NCI-H1092 (cell line): Measurements from ENCODE around the gene DNER.
"Not testable (repeated sequence)": the region's sequence is repeated elsewhere in the genome, so short reads cannot be mapped to it uniquely, and the experiment has no call there.

ENCODE experiments used
- DNase-seq: peaks from one replicate; lab custom pipeline; 2025; lab: John Stamatoyannopoulos, UW

Gene DNER

GRCh38 chr2:229563388-229563787 lies 151.0 kb downstream of the DNER start:
- DNase-seq = no peak

- no peak for DNase-seq
These were observed 151.8 kb downstream of the DNER start for GRCh38 chr2:229562472-229563127.

GRCh38 chr2:229559986-229560385 lies 154.4 kb downstream of the DNER start:
- DNase-seq = no peak

- DNase-seq = no peak
These were observed 161.3 kb downstream of the DNER start for GRCh38 chr2:229553091-229553490.

GRCh38 chr2:229543176-229543873 lies 171.0 kb downstream of the DNER start:
- DNase-seq = no peak

- DNase-seq = no peak
These were observed 174.7 kb downstream of the DNER start for GRCh38 chr2:229539628-229540027.

- no peak for DNase-seq
These were observed 182.8 kb downstream of the DNER start for GRCh38 chr2:229531594-229531993.

- DNase-seq = no peak
These were observed 183.9 kb downstream of the DNER start for GRCh38 chr2:229530434-229530833.

- no peak for DNase-seq
These were observed 185.5 kb downstream of the DNER start for GRCh38 chr2:229528846-229529245.

GRCh38 chr2:229526951-229527350 lies 187.4 kb downstream of the DNER start:
- DNase-seq = no peak

GRCh38 chr2:229524799-229525198 lies 189.6 kb downstream of the DNER start:
- DNase-seq = no peak

GRCh38 chr2:229523663-229524062 lies 190.7 kb downstream of the DNER start:
- no peak for DNase-seq

- DNase-seq = no peak
These were observed 192.8 kb downstream of the DNER start for GRCh38 chr2:229521576-229521975.

GRCh38 chr2:229520691-229521096 lies 193.7 kb downstream of the DNER start:
- no peak for DNase-seq

- no peak for DNase-seq
These were observed 194.5 kb downstream of the DNER start for GRCh38 chr2:229519655-229520430.

- DNase-seq = no peak
These were observed 200.0 kb downstream of the DNER start for GRCh38 chr2:229514273-229514895.

GRCh38 chr2:229511524-229511923 lies 202.8 kb downstream of the DNER start:
- no peak for DNase-seq

- DNase-seq = not testable (repeated sequence)
These were observed 207.7 kb downstream of the DNER start for GRCh38 chr2:229506699-229507098.

GRCh38 chr2:229501051-229501794 lies 213.1 kb downstream of the DNER start:
- no peak for DNase-seq

- DNase-seq = no peak
These were observed 222.3 kb downstream of the DNER start for GRCh38 chr2:229492034-229492433.

- DNase-seq = no peak
These were observed 224.2 kb downstream of the DNER start for GRCh38 chr2:229490167-229490566.

- DNase-seq = no peak
These were observed 225.3 kb downstream of the DNER start for GRCh38 chr2:229489016-229489415.
